ENCODE data around the gene IGFN1. TPM values are rescaled to one million over a fixed set of nuclear protein-coding genes. Genes with fewer than 3 reads are reported as not detected.

Gene IGFN1
- total RNA-seq, 4 donors from 2014 or later, result not detected

DNA sequence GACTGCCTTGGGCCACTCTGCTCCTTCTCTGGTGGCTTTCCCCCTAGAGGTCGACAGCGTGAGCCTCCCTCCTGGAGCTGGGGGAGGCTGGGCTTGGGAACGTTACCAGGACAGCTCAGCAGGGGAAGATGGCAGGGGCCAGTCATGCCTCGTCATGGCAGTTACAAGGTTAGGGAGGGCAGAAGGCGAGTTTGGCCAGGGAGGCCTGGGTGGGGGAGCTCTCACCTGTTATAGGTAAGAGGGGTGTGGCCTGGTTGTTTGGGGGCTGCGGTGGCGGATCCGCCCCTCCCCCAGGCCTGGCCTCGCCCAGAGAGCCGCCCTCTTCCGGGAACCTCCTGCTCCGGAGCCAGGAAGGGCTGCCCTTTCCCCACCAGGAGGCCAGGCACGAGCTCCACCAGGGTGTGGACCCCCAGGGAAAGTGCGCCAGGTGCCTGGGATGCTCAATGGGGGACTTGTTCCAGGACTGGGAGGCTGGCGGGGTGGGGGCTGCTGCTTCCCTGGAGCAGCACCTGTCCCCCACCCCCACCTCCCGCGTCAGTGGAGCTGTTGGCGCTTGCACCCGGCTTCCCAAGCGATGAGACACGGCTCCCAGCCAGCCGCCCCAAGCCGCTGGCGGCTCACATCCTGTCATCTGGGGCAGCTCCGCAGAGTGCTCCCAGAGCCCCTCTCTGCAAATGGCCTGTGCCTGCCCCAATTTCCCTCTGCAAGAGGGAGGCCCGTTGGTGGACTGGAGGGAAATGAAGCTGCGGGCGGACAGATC, 69.0 kb downstream of the IGFN1 start:
- intact Hi-C loops (cut with DNase I), result loop anchor here (5.0 kb wide), 1 partner anchor 88 kb away; no protein-coding TSS in a partner anchor
- Histone ChIP-seq H3K4me3 (peak overlapping the region in 3 of 4 donors; percentile 20 to 55 (median 29)), H3K27me3 (peaks cover 0 to 40% (median 0%) of the 10 kb centered on the region in 4 donors), H3K9me3 (no peaks in the 10 kb centered on the region), H3K4me1 (peaks cover 22 to 37% (median 22%) of the 10 kb centered on the region in 3 donors), H3K36me3 (no peaks in the 10 kb centered on the region), H3K27ac (peak overlapping the region; percentile 77 to 85 (median 81))
- peak in 1 of 4 donors; percentile 25 for TF ChIP-seq POLR2A (IDR thresholded peaks at IDR 0.05)
- TF ChIP-seq, protein P1, sequence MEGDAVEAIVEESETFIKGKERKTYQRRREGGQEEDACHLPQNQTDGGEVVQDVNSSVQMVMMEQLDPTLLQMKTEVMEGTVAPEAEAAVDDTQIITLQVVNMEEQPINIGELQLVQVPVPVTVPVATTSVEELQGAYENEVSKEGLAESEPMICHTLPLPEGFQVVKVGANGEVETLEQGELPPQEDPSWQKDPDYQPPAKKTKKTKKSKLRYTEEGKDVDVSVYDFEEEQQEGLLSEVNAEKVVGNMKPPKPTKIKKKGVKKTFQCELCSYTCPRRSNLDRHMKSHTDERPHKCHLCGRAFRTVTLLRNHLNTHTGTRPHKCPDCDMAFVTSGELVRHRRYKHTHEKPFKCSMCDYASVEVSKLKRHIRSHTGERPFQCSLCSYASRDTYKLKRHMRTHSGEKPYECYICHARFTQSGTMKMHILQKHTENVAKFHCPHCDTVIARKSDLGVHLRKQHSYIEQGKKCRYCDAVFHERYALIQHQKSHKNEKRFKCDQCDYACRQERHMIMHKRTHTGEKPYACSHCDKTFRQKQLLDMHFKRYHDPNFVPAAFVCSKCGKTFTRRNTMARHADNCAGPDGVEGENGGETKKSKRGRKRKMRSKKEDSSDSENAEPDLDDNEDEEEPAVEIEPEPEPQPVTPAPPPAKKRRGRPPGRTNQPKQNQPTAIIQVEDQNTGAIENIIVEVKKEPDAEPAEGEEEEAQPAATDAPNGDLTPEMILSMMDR (IDR thresholded peaks at IDR 0.05), result peak in 3 of 6 experiments; percentile 31 to 51 (median 43)
- DNase-seq, result no peak
- WGBS, 2 donors, result 0 to 20% methylated on average over 1 of the region's 28 CpGs

DNA sequence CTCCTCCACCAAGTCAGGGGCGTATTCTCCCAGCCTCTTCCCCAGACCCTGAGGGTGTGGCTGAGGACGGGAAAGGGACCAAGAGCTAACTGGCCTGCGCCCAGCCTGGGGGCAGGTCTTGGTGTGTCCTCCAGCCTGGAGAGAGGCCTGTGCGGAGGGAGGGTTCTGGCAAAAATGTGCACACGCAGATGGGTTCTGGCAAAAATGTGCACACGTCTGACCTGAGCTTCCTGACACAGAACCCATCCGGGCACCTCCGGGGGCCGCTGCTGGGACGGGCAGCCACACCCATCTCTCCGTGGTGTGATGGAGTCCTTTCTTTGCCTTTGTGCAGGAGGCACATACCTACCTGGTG, 69.6 kb downstream of the IGFN1 start:
- Histone ChIP-seq H3K27ac (peak overlapping the region; percentile 77 to 85 (median 81)), H3K4me1 (peaks cover 22 to 32% (median 22%) of the 10 kb centered on the region in 3 donors), H3K36me3 (no peaks in the 10 kb centered on the region), H3K9me3 (no peaks in the 10 kb centered on the region), H3K4me3 (peak overlapping the region in 3 of 4 donors; percentile 20 to 55 (median 29)), H3K27me3 (peaks cover 0 to 35% (median 0%) of the 10 kb centered on the region in 4 donors)
- no peak for DNase-seq
- WGBS, 2 donors, result 21 to 26% methylated on average over 8 to 9 of the region's 11 CpGs
- TF ChIP-seq POLR2A (IDR thresholded peaks at IDR 0.05), result no peak
- TF ChIP-seq, protein P1 (IDR thresholded peaks at IDR 0.05), result no peak
- intact Hi-C loops (cut with DNase I), result no loop called here

DNA sequence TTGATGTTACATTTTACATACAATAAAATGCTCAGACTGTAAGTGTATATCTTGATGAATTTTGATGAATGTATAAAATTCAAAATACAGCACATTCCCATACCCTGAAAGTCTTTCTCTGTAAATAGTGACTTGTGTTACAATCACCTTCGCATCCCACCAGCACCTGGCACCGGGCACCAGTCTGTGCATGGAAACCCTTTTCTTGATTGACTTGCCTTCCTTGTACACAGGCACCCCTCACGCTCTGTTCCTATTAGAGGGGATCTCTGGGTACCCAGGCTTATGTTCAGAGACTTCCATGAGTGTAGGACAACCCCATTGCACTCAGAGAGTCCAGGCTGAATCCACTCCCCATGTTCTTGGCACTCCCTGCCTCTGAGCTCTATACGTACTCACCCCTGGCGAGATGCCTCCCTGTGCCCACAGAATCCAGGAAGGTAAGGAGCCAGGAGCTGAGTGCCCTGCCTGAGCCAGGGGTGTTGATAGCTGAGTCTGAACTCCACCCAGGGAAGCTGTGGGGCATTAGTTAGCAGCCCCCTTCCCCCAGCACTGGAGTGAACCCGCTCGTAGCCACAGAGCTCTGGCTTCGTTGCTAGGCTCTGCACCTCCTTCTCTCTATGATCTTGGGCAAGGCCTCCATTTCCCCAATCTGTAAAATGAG, 70.2 kb downstream of the IGFN1 start:
- Histone ChIP-seq H3K27ac (peak overlapping the region; percentile 77 to 85 (median 81)), H3K9me3 (no peaks in the 10 kb centered on the region), H3K27me3 (peaks cover 0 to 31% (median 0%) of the 10 kb centered on the region in 4 donors), H3K4me1 (peaks cover 22 to 33% (median 22%) of the 10 kb centered on the region in 3 donors), H3K36me3 (no peaks in the 10 kb centered on the region), H3K4me3 (no peak overlapping the region)
- TF ChIP-seq, protein P1 (IDR thresholded peaks at IDR 0.05), result no peak
- TF ChIP-seq POLR2A (IDR thresholded peaks at IDR 0.05), result no peak
- DNase-seq, result no peak
- intact Hi-C loops (cut with DNase I), result no loop called here
- WGBS, 2 donors, result 51 to 71% methylated on average over 4 to 5 of the region's 8 CpGs

DNA sequence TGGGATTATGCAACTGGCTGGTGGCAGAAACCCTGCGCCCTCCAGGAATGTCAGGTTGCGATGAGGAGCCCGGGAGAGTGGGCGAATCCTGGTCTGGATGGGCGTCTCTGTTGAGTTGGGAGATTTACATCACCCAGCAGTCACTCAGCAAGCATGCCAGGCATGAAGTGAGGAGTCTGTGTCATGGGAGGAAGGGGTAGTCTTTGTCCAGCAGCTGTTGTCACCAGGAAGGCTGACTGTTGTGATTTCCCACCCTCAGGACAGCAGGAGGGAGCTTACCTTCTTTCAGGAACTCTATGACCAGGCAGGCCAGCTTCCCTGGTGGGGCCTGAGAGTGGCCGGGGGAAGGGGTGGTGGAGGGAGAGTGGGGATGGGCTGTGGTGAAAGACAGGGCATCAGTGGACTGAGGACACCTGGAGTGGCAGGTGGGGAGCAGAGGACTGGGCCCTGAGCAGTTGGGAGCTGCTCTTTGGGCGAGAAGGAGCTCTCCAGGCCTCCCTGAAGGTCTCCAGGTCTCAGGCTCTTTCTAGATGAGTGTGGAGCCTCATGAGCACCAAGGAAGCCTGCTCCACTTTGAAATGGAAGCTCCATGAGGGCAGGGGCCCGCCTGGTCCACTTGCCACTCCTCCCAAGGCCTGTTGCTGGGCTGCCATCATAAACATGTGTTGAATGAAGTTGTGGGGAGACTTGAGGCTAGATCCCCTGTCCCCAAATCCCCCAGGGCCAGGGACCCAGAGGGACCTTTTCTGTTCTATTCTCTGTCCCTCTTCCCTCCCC, 71.3 kb downstream of the IGFN1 start:
- no peaks in the 10 kb centered on the region for H3K36me3 ChIP-seq
- peaks cover 0 to 31% (median 0%) of the 10 kb centered on the region in 4 donors for H3K27me3 ChIP-seq
- no peak overlapping the region for H3K4me3 ChIP-seq
- WGBS, 2 donors, result 71 to 83% methylated on average over 6 to 7 of the region's 8 CpGs
- intact Hi-C loops (cut with DNase I), result no loop called here
- no peaks in the 10 kb centered on the region for H3K9me3 ChIP-seq
- H3K27ac ChIP-seq, result peak overlapping the region in 2 of 4 donors; percentile 83 to 85
- no peak for TF ChIP-seq POLR2A (IDR thresholded peaks at IDR 0.05)
- TF ChIP-seq, protein P1 (IDR thresholded peaks at IDR 0.05), result no peak
- DNase-seq, result no peak
- H3K4me1 ChIP-seq, result peaks cover 22 to 45% (median 25%) of the 10 kb centered on the region in 3 donors

Measured in esophagus squamous epithelium (tissue), 5 donors.